Smooth muscle cell of trachea (primary cell): ENCODE data around the gene OR11H6. TPM values are rescaled to one million over a fixed set of nuclear protein-coding genes. Genes with fewer than 3 reads are reported as not detected.

Experiments
- total RNA-seq: library from RNA; depleted of rRNA; stranded (reverse); fragments of >200 nt; gene quantifications from 2 replicates; pipeline ENCODE4 v1.2.1, GENCODE V29; 2014

The OR11H6 gene, protein sequence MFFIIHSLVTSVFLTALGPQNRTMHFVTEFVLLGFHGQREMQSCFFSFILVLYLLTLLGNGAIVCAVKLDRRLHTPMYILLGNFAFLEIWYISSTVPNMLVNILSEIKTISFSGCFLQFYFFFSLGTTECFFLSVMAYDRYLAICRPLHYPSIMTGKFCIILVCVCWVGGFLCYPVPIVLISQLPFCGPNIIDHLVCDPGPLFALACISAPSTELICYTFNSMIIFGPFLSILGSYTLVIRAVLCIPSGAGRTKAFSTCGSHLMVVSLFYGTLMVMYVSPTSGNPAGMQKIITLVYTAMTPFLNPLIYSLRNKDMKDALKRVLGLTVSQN
- total RNA-seq, result not detected in 2 replicates

DNA sequence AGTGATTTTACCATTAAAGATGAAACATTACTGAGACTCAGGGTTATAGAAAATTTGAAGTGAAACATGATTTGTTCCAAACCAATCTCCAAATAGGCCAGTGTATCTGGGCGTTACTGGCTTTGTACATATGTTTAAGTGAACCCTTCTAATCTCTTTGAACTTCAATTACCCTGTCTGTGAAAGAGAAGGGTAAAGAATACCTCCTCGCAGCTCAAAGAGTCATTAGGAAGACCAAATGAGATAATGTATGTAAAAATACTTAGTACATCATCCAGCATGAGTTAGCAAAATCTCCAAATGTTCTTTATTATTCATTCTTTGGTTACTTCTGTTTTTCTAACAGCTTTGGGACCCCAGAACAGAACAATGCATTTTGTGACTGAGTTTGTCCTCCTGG is at the start of gene OR11H6:
Gene OR11H6 (plus strand): TSS at position 301 of the 400 bp plus-strand sequence. CDS start 0 bp downstream, at position 301.

DNA sequence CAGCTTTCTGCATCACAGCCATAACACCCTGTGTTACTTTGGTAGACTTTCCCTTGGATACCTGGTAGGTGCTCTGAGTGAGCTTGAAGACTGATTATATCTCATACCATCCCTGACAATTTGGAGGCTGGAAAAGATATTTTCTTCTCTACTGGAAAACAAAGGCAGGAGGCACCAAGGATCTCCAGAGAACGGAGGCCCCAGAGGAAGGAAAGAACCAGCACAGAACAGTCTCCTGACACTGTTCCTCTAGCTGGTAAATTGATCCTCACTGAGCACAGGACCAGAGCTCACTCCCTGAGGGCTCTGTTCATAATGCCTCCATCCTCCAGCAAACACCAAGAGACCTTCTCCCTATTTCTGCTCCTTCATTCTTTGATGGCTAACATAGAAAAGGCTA is 32.9 kb upstream of the OR11H6 start, which contains the start of gene OR11G2:
Gene OR11G2 (plus strand): TSS at position 301 of the 400 bp plus-strand sequence. CDS start 6,542 bp downstream, outside the sequence.

DNA sequence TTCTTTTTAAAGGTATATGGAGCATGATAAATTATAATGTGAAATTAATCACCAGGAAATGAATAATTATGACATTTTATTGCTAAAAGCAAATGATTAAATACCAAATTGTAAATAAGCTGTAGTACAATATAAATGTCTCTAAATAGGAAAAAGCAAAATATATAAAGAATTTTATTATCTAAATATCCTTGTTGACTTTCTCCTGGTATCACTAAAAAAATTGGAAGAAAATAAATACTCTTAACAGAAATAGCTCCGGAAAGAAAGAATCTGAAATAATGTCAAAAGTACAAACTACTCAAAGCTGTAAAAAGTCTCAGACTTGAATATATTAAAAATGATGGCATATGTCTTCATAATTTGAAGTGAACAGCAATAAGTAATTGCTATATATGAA is 5.2 kb downstream of the OR11H6 start, which contains the start of gene OR11H7:
Gene OR11H7 (plus strand): TSS at position 301 of the 400 bp plus-strand sequence.

Other genes starting within 250 kb of the OR11H6 start
- gene OR4K15, start 248.1 kb upstream of the OR11H6 start, total RNA-seq, result not detected in 2 replicates
- gene OR4Q2, start 221.5 kb upstream of the OR11H6 start, total RNA-seq, result not detected in 2 replicates
- gene OR4K14, start 204.4 kb upstream of the OR11H6 start, total RNA-seq, result not detected in 2 replicates
- gene OR4K13, start 187.7 kb upstream of the OR11H6 start, total RNA-seq, result not detected in 2 replicates
- gene OR4L1, start 163.7 kb upstream of the OR11H6 start, total RNA-seq, result not detected in 2 replicates
- not detected in 2 replicates for gene OR4K17, start 113.0 kb upstream of the OR11H6 start, total RNA-seq
- not detected in 2 replicates for gene OR4N5, start 84.9 kb upstream of the OR11H6 start, total RNA-seq
- gene OR11G2, start 32.8 kb upstream of the OR11H6 start, total RNA-seq, result not detected in 2 replicates
- not detected in 2 replicates for gene OR11H7, start 5.3 kb downstream of the OR11H6 start, total RNA-seq
- gene OR11H4, start 15.6 kb downstream of the OR11H6 start, total RNA-seq, result not detected in 2 replicates
- 22.5 and 23.1 TPM in 2 replicates for gene TTC5, start 82.2 kb downstream of the OR11H6 start, total RNA-seq
- 35.2 and 36.9 TPM in 2 replicates for gene CCNB1IP1, start 109.6 kb downstream of the OR11H6 start, total RNA-seq
- 4.6 and 11.8 TPM in 2 replicates for gene PARP2, start 119.9 kb downstream of the OR11H6 start, total RNA-seq
- gene TEP1, start 189.8 kb downstream of the OR11H6 start, total RNA-seq, result 23.7 and 25.5 TPM in 2 replicates
- 0.17 and 0.29 TPM in 2 replicates for gene KLHL33, start 212.5 kb downstream of the OR11H6 start, total RNA-seq
- 35.1 and 36.7 TPM in 2 replicates for gene OSGEP, start 231.1 kb downstream of the OR11H6 start, total RNA-seq
- 67.1 and 92.5 TPM in 2 replicates for gene APEX1, start 231.5 kb downstream of the OR11H6 start, total RNA-seq
- gene PIP4P1, start 237.7 kb downstream of the OR11H6 start, total RNA-seq, result 26.5 and 29.4 TPM in 2 replicates
- gene PNP, start 245.7 kb downstream of the OR11H6 start, total RNA-seq, result 13.4 and 24.1 TPM in 2 replicates